IMR-90 (cell line): Measurements from ENCODE around the gene AK2.

Experiments used
- BHLHE40 ChIP-seq: fragments of 150-350 bp; IDR thresholded peaks from 2 replicates; pipeline ENCODE4 v1.6.1; 2016; ENCODE audit warnings: mild to moderate bottlenecking, low read depth, low read length
- CHD1 ChIP-seq: IDR thresholded peaks from 2 replicates; pipeline ENCODE4 v1.6.1; 2012; ENCODE audit warnings: low read depth, low read length, improper control_type of control experiment
- CTCF ChIP-seq: conservative IDR thresholded peaks from 2 replicates; pipeline ENCODE4 v1.5.1; 2012; ENCODE audit warnings: mild to moderate bottlenecking, low read depth, low read length, improper control_type of control experiment
- ELK1 ChIP-seq: fragments of 150-350 bp; IDR thresholded peaks from 2 replicates; pipeline ENCODE4 v1.6.1; 2016; ENCODE audit warnings: low read depth, mild to moderate bottlenecking, low read length, moderate library complexity, borderline replicate concordance
- FOS ChIP-seq: fragments of 150-350 bp; IDR thresholded peaks from 2 replicates; pipeline ENCODE4 v1.6.1; 2016; ENCODE audit warnings: low read depth, low read length
- MAFK ChIP-seq: IDR thresholded peaks from 2 replicates; pipeline ENCODE4 v1.6.1; 2012; ENCODE audit warnings: low read depth, low read length, improper control_type of control experiment
- MXI1 ChIP-seq: IDR thresholded peaks from 2 replicates; pipeline ENCODE4 v1.6.1; 2012; ENCODE audit warnings: low read depth, mild to moderate bottlenecking, low read length, moderate library complexity, borderline replicate concordance
- POLR2A ChIP-seq: IDR thresholded peaks from 2 replicates; pipeline ENCODE4 v1.6.1; 2012; ENCODE audit warnings: mild to moderate bottlenecking, low read depth, low read length
- RAD21 ChIP-seq: IDR thresholded peaks from 2 replicates; pipeline ENCODE4 v1.6.1; 2012; ENCODE audit warnings: low read length, improper control_type of control experiment
- RCOR1 ChIP-seq: IDR thresholded peaks from 2 replicates; pipeline ENCODE4 v1.6.1; 2012; ENCODE audit warnings: mild to moderate bottlenecking, low read length, improper control_type of control experiment; ENCODE audit not compliant: insufficient replicate concordance
- RFX5 ChIP-seq: IDR thresholded peaks from 2 replicates; pipeline ENCODE4 v1.8.0; 2012; ENCODE audit warnings: low read depth, mild to moderate bottlenecking, low read length, moderate library complexity
- SMC3 ChIP-seq: fragments of 150-350 bp; IDR thresholded peaks from 2 replicates; pipeline ENCODE4 v1.6.1; 2016; ENCODE audit warnings: low read depth, mild to moderate bottlenecking, antibody characterized with exemption, low read length, moderate library complexity

GRCh38 chr1:32998997-32999396 is 37.7 kb downstream of the AK2 start:
- TF ChIP-seq MAFK, result no peak
- no peak for TF ChIP-seq FOS
- no peak for TF ChIP-seq CTCF
- TF ChIP-seq RAD21, result no peak
- no peak for TF ChIP-seq RCOR1
- no peak for TF ChIP-seq MXI1
- TF ChIP-seq BHLHE40, result no peak
- TF ChIP-seq POLR2A, result no peak
- no peak for TF ChIP-seq RFX5
- TF ChIP-seq CHD1, result no peak
- no peak for TF ChIP-seq ELK1
- TF ChIP-seq SMC3, result no peak
